Ishikawa (cell line): ENCODE data around the gene RAB17.

Experiments
- CREB1 ChIP-seq: IDR thresholded peaks from 2 replicates; pipeline ENCODE4 v1.6.1; 2012; ENCODE audit warnings: low read depth
- EGR1 ChIP-seq: IDR thresholded peaks from 2 replicates; pipeline ENCODE4 v1.6.1; 2012
- EP300 ChIP-seq: IDR thresholded peaks from 2 replicates; pipeline ENCODE4 v1.6.1; 2012; ENCODE audit warnings: borderline replicate concordance
- FOXM1 ChIP-seq: IDR thresholded peaks from 2 replicates; pipeline ENCODE4 v1.6.1; 2012; ENCODE audit warnings: low read depth, borderline replicate concordance
- MAX ChIP-seq: IDR thresholded peaks from 2 replicates; pipeline ENCODE4 v1.6.1; 2012
- NFIC ChIP-seq: IDR thresholded peaks from 2 replicates; pipeline ENCODE4 v1.6.1; 2012
- RAD21 ChIP-seq: IDR thresholded peaks from 2 replicates; pipeline ENCODE4 v1.6.1; 2012; ENCODE audit warnings: low read depth
- REST ChIP-seq: IDR thresholded peaks from 2 replicates; pipeline ENCODE4 v1.6.1; 2012; ENCODE audit warnings: low read depth, mild to moderate bottlenecking
- TAF1 ChIP-seq: IDR thresholded peaks from 2 replicates; pipeline ENCODE4 v1.6.1; 2012; ENCODE audit warnings: low read depth, mild to moderate bottlenecking
- TEAD4 ChIP-seq: IDR thresholded peaks from 2 replicates; pipeline ENCODE4 v1.6.1; 2012
- USF1 ChIP-seq: IDR thresholded peaks from 2 replicates; pipeline ENCODE4 v1.6.1; 2012
- YY1 ChIP-seq: IDR thresholded peaks from 2 replicates; pipeline ENCODE4 v1.6.1; 2012; ENCODE audit warnings: low read depth
- ZBTB7A ChIP-seq: IDR thresholded peaks from 2 replicates; pipeline ENCODE4 v1.6.1; 2012; ENCODE audit warnings: low read depth

- no peak for TF ChIP-seq ZBTB7A
- TF ChIP-seq REST = no peak
- no peak for TF ChIP-seq YY1
- TF ChIP-seq CREB1 = no peak
- TF ChIP-seq TAF1 = no peak
- TF ChIP-seq FOXM1 = no peak
- no peak for TF ChIP-seq EGR1
- TF ChIP-seq EP300 = no peak
- no peak for TF ChIP-seq NFIC
- no peak for TF ChIP-seq USF1
- TF ChIP-seq MAX = no peak
- TF ChIP-seq TEAD4 = no peak
- no peak for TF ChIP-seq RAD21
Observed at GRCh38 chr2:237574894-237575868, 15.4 kb downstream of the RAB17 start.
